D721Med (cell line): ENCODE data around the gene CSH2.
"Not testable (repeated sequence)": the region's sequence is repeated elsewhere in the genome, so short reads cannot be mapped to it uniquely, and the experiment has no call there.

Experiments
- DNase-seq: peaks from one replicate; pipeline ENCODE4 v3.0.0; 2011; ENCODE audit warnings: low spot score; ENCODE audit not compliant: insufficient read length
- FAIRE-seq: peaks from 2 replicates; lab custom pipeline; 2011; peaks lifted over from hg19 to GRCh38; lab: Jason Lieb, UNC
- TF ChIP-seq, protein P1 (sequence below): IDR thresholded peaks from 2 replicates; pipeline ENCODE4 v1.5.1; 2012; ENCODE audit warnings: mild to moderate bottlenecking, control low read depth; ENCODE audit not compliant: insufficient read depth; ENCODE audit errors: missing control alignments

CSH2 gene

DNA sequence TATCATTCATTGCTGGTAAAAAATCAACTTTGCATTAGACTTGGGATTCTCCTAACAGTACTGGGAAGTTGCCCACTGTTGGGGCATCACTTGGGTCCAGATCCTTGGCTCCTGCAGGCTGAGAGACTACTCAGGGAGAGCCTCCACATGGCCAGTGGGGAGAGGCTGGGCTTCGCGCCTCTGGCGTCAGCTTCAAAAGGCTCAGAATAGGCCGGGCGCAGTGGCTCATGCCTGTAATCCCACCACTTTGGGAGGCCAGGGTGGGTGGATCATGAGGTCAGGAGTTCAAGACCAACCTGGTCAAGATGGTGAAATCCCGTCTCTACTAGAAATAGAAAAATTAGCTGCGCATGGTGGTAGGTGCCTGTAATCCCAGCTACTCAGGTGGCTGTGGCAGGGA is 41.0 kb upstream of the CSH2 start:
- DNase-seq = no peak
- TF ChIP-seq, protein P1, sequence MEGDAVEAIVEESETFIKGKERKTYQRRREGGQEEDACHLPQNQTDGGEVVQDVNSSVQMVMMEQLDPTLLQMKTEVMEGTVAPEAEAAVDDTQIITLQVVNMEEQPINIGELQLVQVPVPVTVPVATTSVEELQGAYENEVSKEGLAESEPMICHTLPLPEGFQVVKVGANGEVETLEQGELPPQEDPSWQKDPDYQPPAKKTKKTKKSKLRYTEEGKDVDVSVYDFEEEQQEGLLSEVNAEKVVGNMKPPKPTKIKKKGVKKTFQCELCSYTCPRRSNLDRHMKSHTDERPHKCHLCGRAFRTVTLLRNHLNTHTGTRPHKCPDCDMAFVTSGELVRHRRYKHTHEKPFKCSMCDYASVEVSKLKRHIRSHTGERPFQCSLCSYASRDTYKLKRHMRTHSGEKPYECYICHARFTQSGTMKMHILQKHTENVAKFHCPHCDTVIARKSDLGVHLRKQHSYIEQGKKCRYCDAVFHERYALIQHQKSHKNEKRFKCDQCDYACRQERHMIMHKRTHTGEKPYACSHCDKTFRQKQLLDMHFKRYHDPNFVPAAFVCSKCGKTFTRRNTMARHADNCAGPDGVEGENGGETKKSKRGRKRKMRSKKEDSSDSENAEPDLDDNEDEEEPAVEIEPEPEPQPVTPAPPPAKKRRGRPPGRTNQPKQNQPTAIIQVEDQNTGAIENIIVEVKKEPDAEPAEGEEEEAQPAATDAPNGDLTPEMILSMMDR = no peak
- no peak for FAIRE-seq

DNA sequence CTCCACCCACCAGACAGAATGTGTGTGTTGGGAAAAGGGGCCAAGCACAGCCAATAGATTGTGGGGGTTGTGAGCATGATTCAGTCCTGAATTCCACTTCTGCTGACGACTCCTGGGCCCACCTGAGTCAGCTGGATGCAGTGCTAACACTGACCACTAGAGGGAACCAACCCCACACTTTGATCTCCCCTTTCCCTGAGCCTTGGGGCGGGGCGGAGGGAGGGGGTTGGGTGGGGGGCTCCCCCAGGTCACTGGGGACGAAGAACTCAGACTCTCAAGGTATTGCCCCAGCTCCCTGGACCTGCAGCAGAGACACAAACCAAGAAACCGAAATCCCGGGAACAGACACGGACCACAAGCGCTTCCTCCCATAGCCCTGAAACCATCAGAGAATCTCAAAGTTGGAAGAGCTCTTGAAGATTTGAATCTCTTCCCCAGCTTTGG is 38.2 kb upstream of the CSH2 start:
- TF ChIP-seq, protein P1 = peak; percentile 75
- FAIRE-seq = no peak
- DNase-seq = no peak

DNA sequence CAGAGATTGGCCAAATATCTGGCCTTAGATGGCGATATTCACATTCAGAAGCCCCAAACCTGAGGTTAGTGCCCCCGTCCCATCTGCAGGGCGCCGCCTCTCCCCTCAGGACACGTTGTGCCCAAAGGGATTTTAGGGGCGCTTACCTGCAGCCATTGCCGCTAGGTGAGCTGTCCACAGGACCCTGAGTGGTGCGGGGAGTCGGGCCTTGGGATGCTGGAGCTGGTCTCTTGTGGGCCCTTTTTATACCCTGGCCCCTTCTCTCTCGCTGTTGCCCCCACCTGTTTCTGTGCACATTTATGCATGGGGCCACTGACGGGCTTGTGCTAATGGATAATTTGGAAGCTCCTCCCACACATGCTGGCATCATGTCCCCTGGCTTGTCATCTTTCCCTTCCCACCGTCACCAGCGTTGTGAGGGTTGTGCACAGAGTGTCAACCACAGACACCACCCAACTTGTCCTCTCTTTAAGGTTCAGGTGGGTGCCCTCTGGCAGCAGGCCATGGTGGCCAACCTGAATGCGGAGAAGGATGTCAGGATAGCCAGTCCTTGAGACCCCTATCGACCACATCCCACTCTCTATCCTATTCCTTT is 37.7 kb upstream of the CSH2 start, which contains the start of gene CSHL1:
TSS of gene CSHL1 (minus strand) at position 218 of the 595 bp plus-strand sequence. CDS start at position 156, 62 bp downstream.
- TF ChIP-seq, protein P1 = no peak
- DNase-seq (no peak), FAIRE-seq (no peak)

DNA sequence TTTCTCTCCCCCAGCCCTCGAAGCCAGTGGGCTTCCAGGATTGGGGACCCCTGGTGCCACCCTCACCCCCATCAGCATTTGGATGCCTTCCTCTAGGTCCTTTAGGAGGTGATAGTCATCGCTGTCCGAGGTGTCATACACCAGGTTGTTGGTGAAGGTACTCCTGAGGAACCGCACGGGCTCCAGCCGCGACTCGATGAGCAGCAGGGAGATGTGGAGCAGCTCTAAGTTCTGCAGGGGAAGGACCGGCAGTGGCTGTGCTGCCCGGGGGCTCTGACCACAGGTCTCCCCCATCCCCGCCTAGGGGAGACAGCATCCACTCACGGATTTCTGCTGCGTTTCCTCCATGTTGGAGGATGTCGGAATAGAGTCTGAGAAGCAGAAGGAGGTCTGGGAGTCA is 36.6 kb upstream of the CSH2 start:
- FAIRE-seq = no peak
- no peak for DNase-seq
- TF ChIP-seq, protein P1 = no peak

DNA sequence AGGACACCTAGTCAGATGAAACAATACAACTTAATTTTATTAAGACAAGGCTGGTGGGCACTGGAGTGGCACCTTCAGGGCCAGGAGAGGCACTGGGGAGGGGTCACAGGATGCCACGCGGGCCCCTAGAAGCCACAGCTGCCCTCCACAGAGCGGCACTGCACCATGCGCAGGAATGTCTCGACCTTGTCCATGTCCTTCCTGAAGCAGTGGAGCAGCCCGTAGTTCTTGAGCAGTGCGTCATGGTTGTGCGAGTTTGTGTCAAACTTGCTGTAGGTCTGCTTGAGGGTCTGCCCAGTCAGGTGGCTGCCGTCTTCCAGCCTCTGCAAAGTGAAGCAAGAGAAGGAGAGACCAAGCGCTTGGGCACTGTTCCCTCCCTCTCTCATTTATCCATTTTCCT is 36.1 kb upstream of the CSH2 start:
- DNase-seq, FAIRE-seq: not testable (repeated sequence)

DNA sequence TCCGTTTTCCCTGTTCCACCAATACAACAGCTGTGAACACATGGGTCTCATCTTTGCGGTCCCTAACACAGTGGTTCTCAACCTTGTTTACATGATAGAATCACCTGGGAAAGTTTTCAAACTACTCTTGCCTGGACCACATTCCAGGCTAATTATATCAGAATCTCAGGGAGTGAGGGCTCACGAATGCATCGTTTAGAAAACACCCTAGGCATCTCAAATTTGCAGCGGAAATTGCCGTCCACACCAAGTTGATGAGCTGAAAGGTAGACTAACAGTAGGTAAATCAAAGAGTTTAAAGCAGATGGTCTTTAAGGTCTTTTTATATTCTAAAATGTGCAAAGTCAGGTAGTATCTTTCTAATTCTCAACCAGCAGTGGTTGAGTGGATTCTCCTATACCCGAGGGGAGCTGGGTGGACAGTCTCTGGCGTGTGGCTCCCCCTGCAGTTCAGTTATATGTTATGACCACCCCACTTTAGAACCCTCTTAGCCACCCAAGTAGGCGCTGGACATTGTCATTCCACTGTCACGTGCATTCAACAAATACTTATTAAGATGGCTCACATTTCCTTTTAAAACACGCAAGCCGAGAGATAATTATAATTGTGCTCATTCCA is 33.8 kb upstream of the CSH2 start:
- not testable (repeated sequence) for FAIRE-seq, DNase-seq
- TF ChIP-seq, protein P1 = peak; percentile 45

DNA sequence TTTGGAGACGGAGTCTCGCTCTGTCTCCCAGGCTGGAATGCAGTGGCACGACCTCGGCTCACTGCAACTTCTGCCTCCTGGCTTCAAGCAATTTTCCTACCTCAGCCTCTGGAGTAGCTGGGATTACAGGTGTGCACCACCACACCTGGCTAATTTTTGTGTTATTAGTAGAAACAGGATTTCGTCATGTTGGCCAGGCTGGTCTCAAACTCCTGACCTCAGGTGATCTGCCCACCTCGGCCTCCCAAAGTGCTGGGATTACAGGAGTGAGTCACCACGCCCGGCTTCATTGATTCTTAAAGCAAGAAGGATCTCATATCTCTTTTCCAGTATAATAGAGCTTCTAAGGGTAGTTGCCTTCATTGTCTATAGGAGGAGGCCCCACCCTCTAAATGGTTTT is 31.3 kb upstream of the CSH2 start:
- FAIRE-seq, DNase-seq: not testable (repeated sequence)

DNA sequence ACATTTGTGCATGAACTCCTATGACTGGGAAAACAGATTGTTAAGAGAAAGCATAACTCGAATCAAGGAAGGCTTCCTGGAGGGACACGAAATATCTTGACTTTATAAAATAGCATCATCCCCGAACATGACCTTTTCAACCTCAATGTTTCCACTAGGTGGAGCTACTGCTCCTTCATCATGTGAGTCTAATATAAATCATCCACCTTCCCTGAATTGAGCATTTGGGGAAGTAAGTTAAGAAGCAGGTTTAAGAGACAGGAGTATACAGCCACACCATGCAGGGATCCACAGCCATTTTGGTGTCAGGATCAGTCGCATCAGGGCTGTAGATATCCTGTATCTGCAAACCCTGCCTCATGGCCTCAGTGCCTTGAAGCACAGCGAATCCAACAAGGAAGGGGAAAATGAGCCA is 30.3 kb upstream of the CSH2 start:
- DNase-seq = not testable (repeated sequence)

DNA sequence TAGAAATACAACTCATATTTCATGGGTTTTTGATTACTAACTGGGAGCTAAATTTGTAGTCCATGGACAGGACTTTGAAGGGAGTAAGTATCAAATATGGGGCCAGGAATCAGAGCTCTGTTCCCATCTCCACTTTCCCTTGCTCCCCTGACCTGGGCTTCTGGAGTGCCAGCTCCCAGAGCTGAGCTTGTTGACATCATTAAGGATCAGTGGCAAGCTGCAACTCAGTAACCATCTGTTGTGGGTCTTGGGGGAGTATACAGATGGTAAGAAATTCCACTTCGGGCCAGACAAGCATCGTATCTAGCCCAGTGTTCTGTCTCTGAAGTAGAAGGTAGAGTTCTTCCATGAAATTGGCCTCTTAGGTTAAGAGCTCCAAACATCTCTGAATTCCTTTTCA is 28.5 kb upstream of the CSH2 start:
- FAIRE-seq, DNase-seq: not testable (repeated sequence)

More for the DNA sequence above, 30.3 kb upstream of the CSH2 start:
- peak; percentile 73 for FAIRE-seq
- TF ChIP-seq, protein P1 = peak; percentile 34

DNA sequence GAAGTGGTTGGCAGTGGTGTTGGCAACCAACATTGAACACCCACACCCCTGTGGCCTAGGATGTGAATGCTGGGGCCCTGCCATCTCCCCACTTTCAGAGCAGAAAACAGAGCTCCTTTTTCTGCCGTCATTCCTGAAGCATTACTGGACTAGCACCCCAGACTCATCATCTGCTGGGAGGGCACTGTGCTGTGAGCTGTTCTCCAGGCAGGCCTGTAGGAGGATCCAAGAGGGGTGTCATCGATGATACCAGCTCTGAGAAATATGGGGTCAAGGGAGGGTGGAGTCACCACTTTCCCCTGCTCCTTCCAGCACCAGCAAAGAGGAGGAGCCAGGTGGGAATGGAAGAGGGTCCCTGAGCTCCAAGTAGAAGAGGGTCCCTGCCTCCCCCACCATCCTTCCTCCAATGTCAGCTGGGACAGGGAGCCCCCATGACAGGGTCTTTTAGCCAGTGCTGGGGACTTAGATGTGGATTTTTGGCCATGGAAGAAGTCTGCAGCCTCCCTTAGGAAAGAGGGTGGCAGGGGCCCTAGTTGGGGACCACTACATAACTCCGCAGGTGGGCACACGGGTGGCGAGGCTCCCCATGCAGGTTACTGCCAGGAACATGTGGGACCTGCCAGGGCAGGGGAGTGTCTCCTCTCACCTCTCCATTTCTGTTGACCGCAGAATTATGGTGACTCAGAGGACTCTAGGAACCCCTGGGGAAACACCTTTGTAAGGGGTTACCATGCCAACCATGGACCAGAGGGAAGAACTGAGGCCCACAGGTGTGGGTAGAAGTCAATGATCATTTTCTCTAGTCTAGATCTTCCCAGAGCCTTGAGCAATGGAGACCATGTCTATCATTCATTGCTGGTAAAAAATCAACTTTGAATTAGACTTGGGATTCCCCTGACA is 25.7 kb upstream of the CSH2 start:
- DNase-seq, FAIRE-seq: not testable (repeated sequence)
